ENCODE measurements around the gene RABGEF1. TPM values are rescaled to one million over a fixed set of nuclear protein-coding genes. Genes with fewer than 3 reads are reported as not detected.
"Not testable (repeated sequence)": the region's sequence is repeated elsewhere in the genome, so short reads cannot be mapped to it uniquely, and the experiment has no call there.

The RABGEF1 gene
- total RNA-seq, 1 donor from 2014 or later = 41.1 TPM

GRCh38 chr7:66764905-66765304 is 24.4 kb downstream of the RABGEF1 start:
- DNase-seq (ENCODE audit: low spot score) = not testable (repeated sequence)

- DNase-seq (ENCODE audit: low spot score) = not testable (repeated sequence)
Observed at GRCh38 chr7:66765322-66766025, 24.9 kb downstream of the RABGEF1 start.

- DNase-seq (ENCODE audit: low spot score) = no peak
Observed at GRCh38 chr7:66766041-66766440, 25.5 kb downstream of the RABGEF1 start.

DNA sequence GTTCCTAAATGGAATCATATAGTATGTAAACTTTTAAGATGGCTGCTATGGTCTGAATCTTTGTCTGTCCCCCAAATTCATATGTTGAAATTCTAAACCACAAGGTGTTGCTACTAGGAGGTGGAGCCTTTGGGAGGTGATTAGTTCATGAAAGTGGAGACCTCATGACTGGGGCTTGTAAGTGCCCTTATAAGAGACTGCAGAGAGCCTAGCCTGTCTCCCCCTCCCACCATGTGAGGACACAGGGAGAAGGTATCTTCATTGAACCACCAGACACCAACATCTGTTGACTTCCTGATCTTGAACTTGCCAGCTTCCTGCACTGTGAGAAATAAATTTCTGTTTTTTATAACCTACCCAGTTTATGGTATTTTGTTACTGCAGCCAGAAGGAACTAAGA is 27.0 kb downstream of the RABGEF1 start:
- DNase-seq (ENCODE audit: low spot score) = not testable (repeated sequence)

DNA sequence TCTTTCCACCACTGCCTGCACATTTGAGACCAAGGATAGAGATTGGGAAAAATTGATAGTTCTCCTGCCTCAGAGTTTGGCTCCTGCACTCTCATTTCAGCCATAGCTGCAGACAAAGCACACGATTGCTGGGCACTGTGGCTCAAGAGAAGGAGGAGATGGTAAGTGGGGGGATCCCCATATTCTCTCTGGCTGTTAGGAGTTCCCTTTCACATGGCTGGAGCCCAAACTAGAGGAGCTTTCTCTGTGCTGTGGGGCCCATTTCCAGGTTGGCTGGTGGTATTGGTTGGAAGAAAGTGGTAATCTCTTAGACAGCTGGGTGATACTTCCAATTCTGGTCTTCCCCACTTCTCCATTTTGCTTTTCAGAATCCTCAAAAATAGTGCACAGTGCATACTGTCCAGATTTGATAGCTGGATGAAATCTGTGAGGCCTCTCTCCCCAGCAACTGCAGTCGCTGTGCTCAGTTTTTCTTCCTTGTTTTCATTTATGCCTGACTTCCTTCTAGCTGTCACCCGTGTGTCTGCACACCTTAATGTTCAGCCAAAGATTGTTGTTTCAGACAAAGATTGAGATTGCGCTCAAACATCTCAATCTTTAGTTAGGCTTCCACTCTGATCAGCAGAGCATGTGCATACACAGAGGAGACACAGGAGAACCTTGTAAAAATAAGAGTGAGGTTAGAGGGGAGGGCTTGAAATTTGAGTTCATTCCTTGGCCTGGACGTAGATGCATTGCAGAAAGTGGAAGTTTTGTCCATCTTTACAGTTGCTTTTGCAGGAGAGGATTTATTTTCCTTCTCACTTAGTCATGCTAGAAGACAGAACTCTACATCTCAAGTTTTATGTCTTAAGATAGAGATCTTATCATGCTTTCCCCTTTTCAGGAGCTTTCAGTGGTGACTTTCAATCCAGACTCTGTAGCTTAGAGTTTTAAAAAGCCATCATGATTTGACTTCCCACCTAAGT is 28.6 kb downstream of the RABGEF1 start:
- DNase-seq (ENCODE audit: low spot score) = no peak

DNA sequence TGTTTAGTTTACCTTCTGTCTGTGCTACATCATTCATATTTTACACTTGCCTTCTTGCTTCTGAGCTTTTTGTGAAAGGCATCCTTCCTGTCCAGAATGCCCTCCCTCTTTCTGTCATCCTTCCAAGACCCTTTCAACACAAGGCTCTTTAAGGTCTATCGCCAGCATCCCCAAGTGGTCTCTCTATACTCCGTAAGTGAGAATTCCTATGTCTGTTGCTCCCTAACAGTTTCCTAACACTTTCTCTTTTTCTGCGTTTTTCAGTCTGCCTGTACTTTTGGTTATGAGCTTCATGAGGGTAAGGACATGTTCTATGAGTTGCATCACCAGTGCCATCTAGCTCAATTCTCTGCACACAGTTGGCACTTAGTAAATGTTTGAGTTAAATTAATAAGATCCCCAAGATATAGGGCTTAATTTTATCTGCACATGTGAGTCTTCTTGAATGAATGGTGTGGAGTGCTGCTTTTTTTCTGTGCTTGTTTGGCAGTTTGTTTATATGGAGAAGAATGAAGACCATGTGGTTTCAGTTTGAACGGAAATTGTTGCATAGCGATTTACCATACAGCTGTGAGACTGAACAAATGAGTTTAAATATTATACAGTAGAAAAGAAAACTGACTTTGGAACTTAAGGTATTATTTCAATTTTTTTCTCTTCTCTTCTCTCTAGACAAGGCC is 29.4 kb downstream of the RABGEF1 start:
- DNase-seq (ENCODE audit: low spot score) = no peak

GRCh38 chr7:66771795-66772194 is 31.3 kb downstream of the RABGEF1 start:
- no peak for DNase-seq (ENCODE audit: low spot score)

DNA sequence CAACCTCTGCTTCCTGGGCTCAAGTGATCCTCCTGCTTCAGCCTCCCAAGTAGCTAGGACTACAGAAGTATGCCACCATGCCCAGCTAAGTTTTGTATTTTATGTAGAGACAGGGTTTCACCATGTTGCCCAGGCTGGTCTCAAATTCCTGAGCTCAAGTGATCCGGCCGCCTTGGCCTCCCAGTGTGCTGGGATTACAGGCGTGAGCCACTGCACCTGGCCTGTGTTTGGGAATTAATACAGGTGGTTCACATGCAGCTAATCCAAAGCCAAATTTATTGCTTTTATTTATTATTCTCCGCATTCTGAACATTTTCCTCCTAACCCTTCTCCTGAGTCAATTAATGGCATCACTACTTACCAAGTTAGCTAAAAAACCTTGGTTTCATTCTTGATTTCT is 33.2 kb downstream of the RABGEF1 start:
- DNase-seq (ENCODE audit: low spot score) = not testable (repeated sequence)

DNA sequence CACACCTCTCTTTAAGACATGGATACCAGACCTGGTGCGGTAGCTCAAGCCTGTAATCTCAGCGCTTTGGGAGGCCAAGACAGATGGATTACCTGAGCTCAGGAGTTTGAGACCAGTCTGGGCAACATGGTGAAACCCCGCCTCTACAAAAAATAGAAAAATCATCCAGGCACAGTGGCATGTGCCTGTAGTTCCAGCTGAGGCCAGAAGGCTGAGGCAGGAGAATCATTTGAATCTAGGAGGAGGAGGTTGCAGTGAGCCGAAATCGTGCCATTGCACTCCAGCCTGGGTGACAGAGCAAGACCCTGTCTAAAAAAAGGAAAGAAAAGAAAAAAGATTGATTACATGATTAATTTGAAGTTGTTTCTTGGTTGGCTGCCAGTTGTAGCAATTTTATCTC is 35.9 kb downstream of the RABGEF1 start:
- not testable (repeated sequence) for DNase-seq (ENCODE audit: low spot score)

DNA sequence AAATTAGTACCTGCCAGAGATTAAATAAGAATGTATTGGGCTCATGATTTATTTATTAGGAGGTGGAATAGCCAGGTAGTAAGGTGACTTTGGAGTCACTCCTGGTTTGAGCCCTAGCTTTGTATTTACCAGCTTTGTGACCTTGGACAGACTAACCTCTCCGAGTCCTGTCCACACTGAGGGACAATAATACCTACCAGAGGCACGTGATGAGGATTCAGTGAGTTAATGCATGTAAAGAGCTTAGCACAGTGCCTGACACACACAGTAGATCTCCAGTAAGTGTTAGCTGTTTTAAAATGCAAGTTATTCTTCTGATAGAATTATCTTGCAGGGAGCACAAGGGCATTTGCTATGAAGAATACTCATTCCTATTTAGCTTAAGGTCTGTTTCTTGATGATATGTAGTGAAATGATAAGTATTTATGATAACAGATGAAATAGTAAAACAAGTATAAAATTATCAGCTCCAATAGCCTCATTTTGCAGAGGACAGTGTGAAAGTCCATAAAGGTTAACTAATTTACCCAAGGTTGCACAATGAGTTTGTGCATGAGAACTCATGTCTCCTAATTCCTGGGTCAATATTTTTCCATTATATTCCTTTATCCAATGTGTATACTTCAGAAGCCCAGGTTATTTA is 36.4 kb downstream of the RABGEF1 start:
- no peak for DNase-seq (ENCODE audit: low spot score)

DNA sequence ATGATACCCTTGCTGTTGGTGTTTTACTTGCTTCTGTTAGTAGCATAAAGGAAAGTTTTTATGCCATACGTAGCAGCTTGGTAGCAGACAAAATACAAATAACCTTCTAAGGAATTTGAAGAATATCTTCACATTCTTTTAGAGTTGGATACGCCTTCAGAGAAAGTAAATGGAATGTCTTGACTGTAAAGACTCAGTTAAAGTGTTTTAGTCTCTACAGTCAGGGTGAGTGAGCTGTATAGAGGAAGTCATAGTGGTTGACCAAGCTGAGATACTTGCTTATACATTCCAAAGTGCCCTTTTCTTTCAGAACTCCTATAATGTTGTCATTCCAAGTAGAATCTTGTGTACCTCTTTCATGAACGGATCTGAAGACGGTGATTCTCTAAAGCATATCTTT is 37.7 kb downstream of the RABGEF1 start:
- DNase-seq (ENCODE audit: low spot score) = no peak

DNA sequence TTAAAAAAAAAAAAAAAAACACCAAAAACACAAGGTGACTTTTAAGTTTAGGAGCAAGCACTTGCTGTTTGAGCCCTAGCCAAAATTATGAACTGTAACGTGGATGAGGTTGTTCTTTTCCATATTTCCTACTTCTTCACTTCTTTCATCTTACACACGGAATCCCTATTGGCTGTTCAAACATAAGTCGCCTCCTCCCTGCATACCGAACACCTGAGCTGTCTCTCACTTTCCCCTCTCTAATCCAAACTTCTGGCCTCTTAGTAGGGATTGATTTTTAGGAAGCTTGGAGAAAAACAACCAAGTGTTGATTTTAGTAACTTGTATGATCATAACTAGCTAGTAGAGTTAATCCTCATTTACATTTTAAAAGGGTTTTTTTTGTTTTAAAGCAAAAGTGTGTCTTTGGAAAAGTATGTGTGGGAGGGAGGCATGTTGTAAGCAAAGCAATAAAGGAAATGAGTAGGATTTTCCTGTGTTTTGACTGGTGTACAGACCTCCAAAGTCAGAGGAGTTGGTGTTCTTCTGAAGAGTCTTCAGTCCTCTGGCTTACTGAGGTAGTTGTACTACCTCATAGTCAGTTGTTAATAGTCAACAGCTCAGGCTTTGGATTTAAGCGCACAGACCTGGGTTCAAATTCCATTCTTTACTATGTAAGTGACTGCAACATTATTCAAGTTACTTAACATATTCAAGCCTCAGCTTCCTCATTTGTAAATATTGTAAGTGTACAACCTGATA is 39.3 kb downstream of the RABGEF1 start:
- DNase-seq (ENCODE audit: low spot score) = no peak

DNA sequence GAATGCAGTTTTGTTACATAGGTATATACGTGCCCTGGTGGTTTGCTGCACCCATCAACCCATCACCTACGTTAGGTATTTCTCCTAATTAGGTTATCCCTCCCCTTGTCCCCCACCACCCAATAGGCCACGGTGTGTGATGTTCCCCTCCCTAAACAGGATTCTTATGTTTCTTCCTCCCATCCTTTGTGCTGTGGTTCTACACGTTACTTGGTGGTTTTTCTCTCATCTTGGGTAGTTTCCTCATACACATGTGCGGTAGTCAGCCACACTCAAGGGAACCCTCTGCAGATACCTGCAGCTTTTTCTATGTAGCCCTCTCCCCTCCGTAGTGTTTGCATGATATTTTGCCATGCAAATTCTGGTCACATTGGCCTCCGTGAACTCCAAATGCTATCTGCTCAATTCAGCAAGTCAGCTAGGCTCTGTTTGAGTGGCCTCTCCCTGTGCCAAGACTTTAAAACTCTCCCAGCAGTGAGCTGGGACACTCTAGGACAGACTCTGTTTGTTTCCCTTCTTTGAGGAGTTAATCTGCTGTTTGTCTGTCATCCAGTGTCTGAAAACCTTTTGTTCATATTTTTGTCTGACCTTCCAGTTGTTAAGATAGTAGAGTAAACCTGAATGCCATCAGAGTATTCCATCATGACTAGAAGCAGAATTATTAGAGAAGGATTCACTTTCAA is 41.0 kb downstream of the RABGEF1 start:
- no peak for DNase-seq (ENCODE audit: low spot score)

- not testable (repeated sequence) for DNase-seq (ENCODE audit: low spot score)
Observed at GRCh38 chr7:66782875-66783274, 42.3 kb downstream of the RABGEF1 start.

DNA sequence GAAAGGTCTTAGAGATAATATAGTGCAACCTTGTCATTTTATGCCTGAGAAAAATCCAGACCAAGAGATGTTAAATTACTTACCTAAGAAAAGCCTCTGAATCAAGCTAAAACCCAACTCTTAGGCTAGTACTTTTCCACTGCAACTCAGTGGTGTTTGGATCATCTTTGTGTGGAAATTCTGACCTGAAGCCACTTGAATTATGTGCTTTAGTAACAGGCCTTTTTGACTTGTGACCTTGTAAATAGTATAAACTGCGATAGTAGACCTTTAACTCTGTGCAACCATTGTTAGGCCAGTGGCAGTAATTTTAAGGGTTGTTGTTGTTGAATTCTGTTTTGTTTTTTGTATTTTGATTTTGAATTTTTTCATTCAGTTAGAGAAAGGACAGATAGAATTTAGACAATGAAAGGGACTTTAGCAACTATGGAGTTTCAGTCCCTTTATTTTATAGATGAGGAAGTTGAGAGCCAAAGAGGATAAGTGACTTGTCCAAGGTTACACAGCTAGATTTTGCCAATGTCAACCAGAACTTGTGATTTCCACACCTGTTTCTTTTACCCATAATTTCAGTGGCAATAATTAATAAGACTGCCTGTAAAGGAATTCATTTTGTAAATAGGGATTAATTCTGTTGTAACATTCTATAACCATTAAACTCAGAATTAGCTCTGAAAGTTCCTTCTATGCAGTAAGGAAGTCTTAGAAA is 43.5 kb downstream of the RABGEF1 start:
- not testable (repeated sequence) for DNase-seq (ENCODE audit: low spot score)

- no peak for DNase-seq (ENCODE audit: low spot score)
Observed at GRCh38 chr7:66790196-66790595, 49.7 kb downstream of the RABGEF1 start.

- DNase-seq (ENCODE audit: low spot score) = no peak
Observed at GRCh38 chr7:66790725-66791124, 50.2 kb downstream of the RABGEF1 start.

GRCh38 chr7:66800591-66800990 is 60.1 kb downstream of the RABGEF1 start:
- DNase-seq (ENCODE audit: low spot score) = peak; percentile 26

GRCh38 chr7:66804001-66804400 is 63.5 kb downstream of the RABGEF1 start:
- no peak for DNase-seq (ENCODE audit: low spot score)

Measured in mesenteric fat pad (tissue), 1 donor.